Endothelial cell of umbilical vein (primary cell): ENCODE results near the gene OTOGL. TPM values are rescaled to one million over a fixed set of nuclear protein-coding genes. Genes with fewer than 3 reads are reported as not detected.

ENCODE experiments used
- BruUV-seq: library from RNA; stranded (reverse); fragments of 400-500 nt; replicated peaks from 2 replicates; lab custom pipeline; 2021; lab: Mats Ljungman, UMichigan
- CTCF ChIA-PET: fragments of 300-600, 350-600 bp; sonication (Branson Sonifier 250); formaldehyde crosslinking; loops from one replicate; lab custom pipeline; 2021; ENCODE audit warnings: antibody characterized with exemption, inconsistent platforms; lab: Charles Lee
- POLR2A ChIA-PET: fragments of 300-600, 350-600 bp; sonication (Branson Sonifier 250); formaldehyde crosslinking; loops from one replicate; lab custom pipeline; 2021; ENCODE audit warnings: antibody characterized with exemption, inconsistent platforms; lab: Charles Lee
- DNase-seq: peaks from one replicate; pipeline ENCODE4 v3.0.0-alpha.2; 2011; ENCODE audit warnings: low read depth, low spot score
- FAIRE-seq: peaks from 2 replicates; lab custom pipeline; 2011; peaks lifted over from hg19 to GRCh38; lab: Jason Lieb, UNC
- H2AFZ ChIP-seq: 2 replicates; pipeline ENCODE4 v1.6.0; 2012; ENCODE audit warnings: low read depth, low read length, control low read depth, inconsistent platforms
- H3K27ac ChIP-seq: 2 replicates; pipeline ENCODE4 v1.5.1; 2011; ENCODE audit warnings: low read depth, mild to moderate bottlenecking, control low read depth, low read length, moderate library complexity; ENCODE audit not compliant: insufficient read depth
- H3K27me3 ChIP-seq, 2 experiments: 2 replicates each; pipeline versions ENCODE4 v1.6.0 to v1.6.1; 2011; ENCODE audit warnings: low read length in 2 of 2, mixed read lengths in 1 of 2; ENCODE audit not compliant: control insufficient read depth in 2 of 2, insufficient read depth in 2 of 2
- H3K36me3 ChIP-seq, 2 experiments: 2 replicates in 1 of 2; 3 replicates in 1 of 2; pipeline ENCODE4 v1.5.1; 2011; ENCODE audit warnings: low read length in 2 of 2, mild to moderate bottlenecking in 1 of 2, moderate library complexity in 1 of 2; ENCODE audit not compliant: control insufficient read depth in 2 of 2, insufficient read depth in 2 of 2; ENCODE audit errors: extremely low read depth in 1 of 2
- H3K4me1 ChIP-seq: 3 replicates; pipeline ENCODE4 v1.5.1; 2011; ENCODE audit warnings: mild to moderate bottlenecking, low read length; ENCODE audit not compliant: control insufficient read depth, insufficient read depth; ENCODE audit errors: extremely low read depth
- H3K4me2 ChIP-seq: 2 replicates; pipeline ENCODE4 v1.6.1; 2011; ENCODE audit warnings: low read length, control low read depth, mixed read lengths; ENCODE audit not compliant: insufficient read depth
- H3K4me3 ChIP-seq, 3 experiments: fragments of 200-600 bp in 1 of 3; sonication (generic), shearing (Covaris generic) in 1 of 3; replicated peaks in 1 of 3; 2 replicates each; pipeline ENCODE4 v1.5.1; 2011 to 2016; ENCODE audit warnings: control low read depth in 3 of 3, low read length in 3 of 3, mild to moderate bottlenecking in 2 of 3, inconsistent platforms in 1 of 3, low read depth in 1 of 3, moderate library complexity in 1 of 3; ENCODE audit not compliant: insufficient read depth in 1 of 3
- H3K79me2 ChIP-seq: 2 replicates; pipeline ENCODE4 v1.6.0; 2012; ENCODE audit warnings: low read length, inconsistent platforms; ENCODE audit not compliant: control insufficient read depth, insufficient read depth
- H3K9ac ChIP-seq: replicated peaks from 2 replicates; pipeline ENCODE3; 2011; ENCODE audit warnings: low read length, control low read depth; ENCODE audit not compliant: insufficient read depth; ENCODE audit errors: extremely low read depth
- H3K9me1 ChIP-seq: replicated peaks from 3 replicates; pipeline ENCODE4 v1.6.0; 2011; ENCODE audit warnings: mild to moderate bottlenecking, low read length; ENCODE audit not compliant: control insufficient read depth, insufficient read depth; ENCODE audit errors: extremely low read depth
- H3K9me3 ChIP-seq: replicated peaks from 2 replicates; pipeline ENCODE4 v1.5.1; 2012; ENCODE audit warnings: low read length, inconsistent platforms; ENCODE audit not compliant: control insufficient read depth, insufficient read depth
- H4K20me1 ChIP-seq: replicated peaks from 2 replicates; pipeline ENCODE3; 2011; ENCODE audit warnings: mild to moderate bottlenecking, low read length; ENCODE audit not compliant: control insufficient read depth, insufficient read depth; ENCODE audit errors: extremely low read depth
- FOS ChIP-seq: IDR thresholded peaks from 2 replicates; pipeline ENCODE4 v1.6.1; 2011; ENCODE audit warnings: mild to moderate bottlenecking, low read length, moderate library complexity, borderline replicate concordance; ENCODE audit not compliant: insufficient read depth
- MYC ChIP-seq: IDR thresholded peaks from one replicate; pipeline ENCODE4 v1.6.1; 2011; ENCODE audit warnings: mild to moderate bottlenecking, low read depth, low read length
- dilution Hi-C: fragments of 300-500 bp; cut with MboI; formaldehyde crosslinking; loops from one replicate; pipeline ENCODE4 v1.15.0; 2019; ENCODE audit warnings: low sequenced_read_pairs; ENCODE audit not compliant: extremely low pct_ligation_motif_present
- intact Hi-C: fragments of 100-400 bp; cut with micrococcal nuclease; formaldehyde crosslinking; loops from one replicate; pipeline ENCODE4 v1.10.0; 2022
- polyA plus RNA-seq, 4 experiments: library from polyadenylated mRNA; depleted of rRNA in 3 of 4; stranded (reverse) in 3 of 4; unstranded in 1 of 4; fragments of >200 nt; gene quantifications; 2 replicates each; pipeline versions ENCODE4 v1.2.1 to v1.2.3, GENCODE V29; 2011 to 2012; ENCODE audit warnings: missing spikeins in 1 of 4
- total RNA-seq: library from RNA; stranded (reverse); gene quantifications from 2 replicates; pipeline ENCODE4 v1.2.3, GENCODE V29; 2021
- TF ChIP-seq, protein P1 (sequence below), 2 donors: IDR thresholded peaks; 1 replicate in 1 of 2; 2 replicates in 1 of 2; pipeline ENCODE4 v1.5.1; 2011; ENCODE audit warnings: low read length in 2 of 2, mild to moderate bottlenecking in 2 of 2, moderate library complexity in 2 of 2, control low read depth in 1 of 2, inconsistent platforms in 1 of 2, low read depth in 1 of 2; ENCODE audit not compliant: insufficient read depth in 1 of 2; ENCODE audit errors: extremely low read depth in 1 of 2

The OTOGL gene
- total and polyA plus RNA-seq, 2 donors (not counting 3 experiments of a cell fraction or from before 2014, with no cell fraction given) = 1.4 to 2.0 TPM

- Histone ChIP-seq H3K4me1 (no peaks in the 10 kb centered on the region), H3K79me2 (no peaks in the 10 kb centered on the region), H3K4me3 (no peak overlapping the region), H2AFZ (no peak overlapping the region), H3K4me2 (no peak overlapping the region), H3K9me1 (no peaks in the 10 kb centered on the region), H3K27ac (no peak overlapping the region), H3K36me3 (no peaks in the 10 kb centered on the region), H4K20me1 (no peaks in the 10 kb centered on the region), H3K9ac (no peak overlapping the region), H3K9me3 (no peaks in the 10 kb centered on the region), H3K27me3 (no peaks in the 10 kb centered on the region)
- FAIRE-seq = peak; percentile 57
- ChIA-PET CTCF (interaction anchor here (0.5 to 3.8 kb wide), 77 partner anchors 8 to 1063 kb away, joined by 3 to 641 read pairs (median 4); no protein-coding TSS in a partner anchor), POLR2A (interaction anchor here (1.4 kb wide), 1 partner anchor 74 kb away, joined by 3 read pairs; no protein-coding TSS in a partner anchor)
- intact Hi-C loops = loop anchor here (1.0 to 10.0 kb wide), 8 partner anchors 28 to 1062 kb away; no protein-coding TSS in a partner anchor
- DNase-seq = peak; percentile 79
- dilution Hi-C loops = no loop called here
- TF ChIP-seq, protein P1, sequence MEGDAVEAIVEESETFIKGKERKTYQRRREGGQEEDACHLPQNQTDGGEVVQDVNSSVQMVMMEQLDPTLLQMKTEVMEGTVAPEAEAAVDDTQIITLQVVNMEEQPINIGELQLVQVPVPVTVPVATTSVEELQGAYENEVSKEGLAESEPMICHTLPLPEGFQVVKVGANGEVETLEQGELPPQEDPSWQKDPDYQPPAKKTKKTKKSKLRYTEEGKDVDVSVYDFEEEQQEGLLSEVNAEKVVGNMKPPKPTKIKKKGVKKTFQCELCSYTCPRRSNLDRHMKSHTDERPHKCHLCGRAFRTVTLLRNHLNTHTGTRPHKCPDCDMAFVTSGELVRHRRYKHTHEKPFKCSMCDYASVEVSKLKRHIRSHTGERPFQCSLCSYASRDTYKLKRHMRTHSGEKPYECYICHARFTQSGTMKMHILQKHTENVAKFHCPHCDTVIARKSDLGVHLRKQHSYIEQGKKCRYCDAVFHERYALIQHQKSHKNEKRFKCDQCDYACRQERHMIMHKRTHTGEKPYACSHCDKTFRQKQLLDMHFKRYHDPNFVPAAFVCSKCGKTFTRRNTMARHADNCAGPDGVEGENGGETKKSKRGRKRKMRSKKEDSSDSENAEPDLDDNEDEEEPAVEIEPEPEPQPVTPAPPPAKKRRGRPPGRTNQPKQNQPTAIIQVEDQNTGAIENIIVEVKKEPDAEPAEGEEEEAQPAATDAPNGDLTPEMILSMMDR (IDR thresholded peaks at IDR 0.05; ENCODE audit: extremely low read depth in 1 of 2, insufficient read depth in 1 of 2, low read depth in 1 of 2, low read length in 2 of 2) = peak; percentile 70 to 74
- TF ChIP-seq FOS = no peak
- BruUV-seq = no TSS peak
Observed at GRCh38 chr12:80195074-80195726, 95.9 kb downstream of the OTOGL start.

GRCh38 chr12:80195737-80196136 lies 96.4 kb downstream of the OTOGL start:
- Histone ChIP-seq H3K36me3 (no peaks in the 10 kb centered on the region), H2AFZ (no peak overlapping the region), H4K20me1 (no peaks in the 10 kb centered on the region), H3K9me1 (no peaks in the 10 kb centered on the region), H3K79me2 (no peaks in the 10 kb centered on the region), H3K4me3 (no peak overlapping the region), H3K9ac (no peak overlapping the region), H3K9me3 (no peaks in the 10 kb centered on the region), H3K4me1 (no peaks in the 10 kb centered on the region), H3K27me3 (no peaks in the 10 kb centered on the region), H3K27ac (no peak overlapping the region), H3K4me2 (no peak overlapping the region)
- ChIA-PET CTCF (interaction anchor here (0.6 to 3.8 kb wide), 68 partner anchors 8 to 1062 kb away, joined by 3 to 641 read pairs (median 4); no protein-coding TSS in a partner anchor), POLR2A (interaction anchor here (1.4 kb wide), 1 partner anchor 74 kb away, joined by 3 read pairs; no protein-coding TSS in a partner anchor)
- no peak for TF ChIP-seq MYC
- DNase-seq = no peak
- dilution Hi-C loops (no loop called here), intact Hi-C loops (loop anchor here (1.0 to 10.0 kb wide), 8 partner anchors 27 to 1062 kb away; no protein-coding TSS in a partner anchor)
- FAIRE-seq = no peak
- no TSS peak for BruUV-seq
